Measurements from ENCODE around the gene ELOB. TPM values are rescaled to one million over a fixed set of nuclear protein-coding genes. Genes with fewer than 3 reads are reported as not detected.

Gene ELOB
- total RNA-seq, 5 donors from 2014 or later (not counting 1 experiment from before 2014, with no cell fraction given) = 71.8 to 153 (median 131) TPM

- CTCF ChIA-PET = no interaction called here
- DNase-seq (no peak), ATAC-seq (replicated peaks in 1 of 4) (no peak)
- Histone ChIP-seq H3K4me3 (ENCODE audit: control insufficient read depth in 1 of 2, extremely low read depth in 1 of 2, low read length in 1 of 2) (no peak overlapping the region), H3K4me1 (ENCODE audit: control insufficient read depth in 1 of 2, extremely low read depth in 1 of 2, insufficient read depth in 2 of 2, low read length in 2 of 2) (peaks cover 0 to 8% of the 10 kb centered on the region in 2 experiments), H3K36me3 (ENCODE audit: control insufficient read depth in 2 of 2, extremely low read depth in 1 of 2, insufficient read depth in 1 of 2, low read length in 1 of 2) (no peaks in the 10 kb centered on the region), H3K9me3 (no peaks in the 10 kb centered on the region), H3K27me3 (replicated peaks in 1 of 2; ENCODE audit: control insufficient read depth in 2 of 2, extremely low read depth in 1 of 2, insufficient read depth in 2 of 2, low read length in 1 of 2) (peaks cover 0 to 53% of the 10 kb centered on the region in 2 experiments), H3K27ac (ENCODE audit: low read length) (no peak overlapping the region)
- WGBS (ENCODE audit: insufficient coverage) = 81% methylated on average over 6 of the region's 8 CpGs
- no peak overlapping the region for H3K27ac Mint-ChIP-seq
- POLR2A ChIA-PET = no interaction called here
- no peaks in the 10 kb centered on the region for H3K4me1 Mint-ChIP-seq
- H3K27me3 Mint-ChIP-seq = peaks cover 4 to 7% of the 10 kb centered on the region in 2 donors
- no peaks in the 10 kb centered on the region for H3K9me3 Mint-ChIP-seq
- H3K36me3 Mint-ChIP-seq = no peaks in the 10 kb centered on the region
- H3K4me3 Mint-ChIP-seq = no peak overlapping the region
These were observed 37.3 kb downstream of the ELOB start for GRCh38 chr16:2739625-2740430.

- Mint-ChIP-seq H3K4me1 (no peaks in the 10 kb centered on the region), H3K27me3 (peaks cover 4 to 7% of the 10 kb centered on the region in 2 donors), H3K36me3 (no peaks in the 10 kb centered on the region), H3K4me3 (no peak overlapping the region), H3K27ac (no peak overlapping the region), H3K9me3 (no peaks in the 10 kb centered on the region)
- DNase-seq (no peak), ATAC-seq (replicated peaks in 1 of 4) (no peak)
- ChIA-PET CTCF (no interaction called here), POLR2A (no interaction called here)
- Histone ChIP-seq H3K27me3 (replicated peaks in 1 of 2; ENCODE audit: control insufficient read depth in 2 of 2, extremely low read depth in 1 of 2, insufficient read depth in 2 of 2, low read length in 1 of 2) (peaks cover 0 to 54% of the 10 kb centered on the region in 2 experiments), H3K36me3 (ENCODE audit: control insufficient read depth in 2 of 2, extremely low read depth in 1 of 2, insufficient read depth in 1 of 2, low read length in 1 of 2) (no peaks in the 10 kb centered on the region), H3K4me3 (ENCODE audit: control insufficient read depth in 1 of 2, extremely low read depth in 1 of 2, low read length in 1 of 2) (no peak overlapping the region), H3K27ac (ENCODE audit: low read length) (no peak overlapping the region), H3K4me1 (ENCODE audit: control insufficient read depth in 1 of 2, extremely low read depth in 1 of 2, insufficient read depth in 2 of 2, low read length in 2 of 2) (peaks cover 0 to 8% of the 10 kb centered on the region in 2 experiments), H3K9me3 (no peaks in the 10 kb centered on the region)
- 88% methylated on average over 4 of the region's 5 CpGs for WGBS (ENCODE audit: insufficient coverage)
These were observed 38.5 kb downstream of the ELOB start for GRCh38 chr16:2738615-2739014.

GRCh38 chr16:2737895-2738418 lies 39.1 kb downstream of the ELOB start:
- Histone ChIP-seq H3K27ac (ENCODE audit: low read length) (no peak overlapping the region), H3K9me3 (no peaks in the 10 kb centered on the region), H3K27me3 (replicated peaks in 1 of 2; ENCODE audit: control insufficient read depth in 2 of 2, extremely low read depth in 1 of 2, insufficient read depth in 2 of 2, low read length in 1 of 2) (peaks cover 0 to 54% of the 10 kb centered on the region in 2 experiments), H3K36me3 (ENCODE audit: control insufficient read depth in 2 of 2, extremely low read depth in 1 of 2, insufficient read depth in 1 of 2, low read length in 1 of 2) (no peaks in the 10 kb centered on the region), H3K4me1 (ENCODE audit: control insufficient read depth in 1 of 2, extremely low read depth in 1 of 2, insufficient read depth in 2 of 2, low read length in 2 of 2) (peaks cover 0 to 8% of the 10 kb centered on the region in 2 experiments), H3K4me3 (ENCODE audit: control insufficient read depth in 1 of 2, extremely low read depth in 1 of 2, low read length in 1 of 2) (no peak overlapping the region)
- peaks cover 4 to 7% of the 10 kb centered on the region in 2 donors for H3K27me3 Mint-ChIP-seq
- CTCF ChIA-PET = no interaction called here
- no peak overlapping the region for H3K4me3 Mint-ChIP-seq
- no peak for DNase-seq
- H3K9me3 Mint-ChIP-seq = no peaks in the 10 kb centered on the region
- no peaks in the 10 kb centered on the region for H3K4me1 Mint-ChIP-seq
- ATAC-seq (replicated peaks in 1 of 4) = no peak
- 75% methylated on average over 7 of the region's 7 CpGs for WGBS (ENCODE audit: insufficient coverage)
- no peak overlapping the region for H3K27ac Mint-ChIP-seq
- POLR2A ChIA-PET = interaction anchor here in 1 of 2 donors (0.7 kb wide), 1 partner anchor 193 kb away, joined by 3 read pairs; no protein-coding TSS in a partner anchor
- H3K36me3 Mint-ChIP-seq = no peaks in the 10 kb centered on the region

- no peaks in the 10 kb centered on the region for H3K9me3 Mint-ChIP-seq
- H3K27ac ChIP-seq (ENCODE audit: low read length) = no peak overlapping the region
- ATAC-seq (replicated peaks in 1 of 4) (no peak), DNase-seq (no peak)
- no peaks in the 10 kb centered on the region for H3K9me3 ChIP-seq
- H3K4me3 Mint-ChIP-seq = no peak overlapping the region
- peaks cover 4 to 7% of the 10 kb centered on the region in 2 donors for H3K27me3 Mint-ChIP-seq
- CTCF ChIA-PET = no interaction called here
- peaks cover 0 to 54% of the 10 kb centered on the region in 2 experiments for H3K27me3 ChIP-seq (replicated peaks in 1 of 2; ENCODE audit: control insufficient read depth in 2 of 2, extremely low read depth in 1 of 2, insufficient read depth in 2 of 2, low read length in 1 of 2)
- no peak overlapping the region for H3K4me3 ChIP-seq (ENCODE audit: control insufficient read depth in 1 of 2, extremely low read depth in 1 of 2, low read length in 1 of 2)
- no peaks in the 10 kb centered on the region for H3K36me3 Mint-ChIP-seq
- 79% methylated on average over 3 of the region's 5 CpGs for WGBS (ENCODE audit: insufficient coverage)
- no peak overlapping the region for H3K27ac Mint-ChIP-seq
- no peaks in the 10 kb centered on the region for H3K4me1 Mint-ChIP-seq
- peaks cover 0 to 8% of the 10 kb centered on the region in 2 experiments for H3K4me1 ChIP-seq (ENCODE audit: control insufficient read depth in 1 of 2, extremely low read depth in 1 of 2, insufficient read depth in 2 of 2, low read length in 2 of 2)
- POLR2A ChIA-PET = interaction anchor here in 1 of 2 donors (0.7 to 0.8 kb wide), 2 partner anchors 9 to 193 kb away, joined by 3 read pairs; no protein-coding TSS in a partner anchor
- no peaks in the 10 kb centered on the region for H3K36me3 ChIP-seq (ENCODE audit: control insufficient read depth in 2 of 2, extremely low read depth in 1 of 2, insufficient read depth in 1 of 2, low read length in 1 of 2)
These were observed 39.9 kb downstream of the ELOB start for GRCh38 chr16:2737238-2737605.

GRCh38 chr16:2736476-2737237 lies 40.4 kb downstream of the ELOB start:
- ATAC-seq (replicated peaks in 1 of 4) (no peak), DNase-seq (no peak)
- no peaks in the 10 kb centered on the region for H3K36me3 ChIP-seq (ENCODE audit: control insufficient read depth in 2 of 2, extremely low read depth in 1 of 2, insufficient read depth in 1 of 2, low read length in 1 of 2)
- 92% methylated on average over 9 of the region's 11 CpGs for WGBS (ENCODE audit: insufficient coverage)
- POLR2A ChIA-PET = interaction anchor here in 1 of 2 donors (0.8 kb wide), 1 partner anchor 8 kb away, joined by 3 read pairs; no protein-coding TSS in a partner anchor
- no peaks in the 10 kb centered on the region for H3K36me3 Mint-ChIP-seq
- H3K9me3 ChIP-seq = no peaks in the 10 kb centered on the region
- H3K27ac ChIP-seq (ENCODE audit: low read length) = no peak overlapping the region
- CTCF ChIA-PET = no interaction called here
- H3K27me3 Mint-ChIP-seq = peaks cover 4 to 7% of the 10 kb centered on the region in 2 donors
- no peak overlapping the region for H3K4me3 ChIP-seq (ENCODE audit: control insufficient read depth in 1 of 2, extremely low read depth in 1 of 2, low read length in 1 of 2)
- H3K4me1 ChIP-seq (ENCODE audit: control insufficient read depth in 1 of 2, extremely low read depth in 1 of 2, insufficient read depth in 2 of 2, low read length in 2 of 2) = peaks cover 0 to 8% of the 10 kb centered on the region in 2 experiments
- no peak overlapping the region for H3K4me3 Mint-ChIP-seq
- no peaks in the 10 kb centered on the region for H3K9me3 Mint-ChIP-seq
- no peak overlapping the region for H3K27ac Mint-ChIP-seq
- H3K27me3 ChIP-seq (replicated peaks in 1 of 2; ENCODE audit: control insufficient read depth in 2 of 2, extremely low read depth in 1 of 2, insufficient read depth in 2 of 2, low read length in 1 of 2) = peaks cover 0 to 53% of the 10 kb centered on the region in 2 experiments
- no peaks in the 10 kb centered on the region for H3K4me1 Mint-ChIP-seq

GRCh38 chr16:2734844-2735515 lies 42.1 kb downstream of the ELOB start:
- WGBS (ENCODE audit: insufficient coverage) = 49% methylated on average over 5 of the region's 10 CpGs
- peaks cover 0 to 4% of the 10 kb centered on the region in 2 donors for H3K27me3 Mint-ChIP-seq

More at GRCh38 chr16:2734844-2735515, 42.1 kb downstream of the ELOB start:
- ChIA-PET POLR2A (no interaction called here), CTCF (no interaction called here)
- H3K27ac ChIP-seq (ENCODE audit: low read length) = no peak overlapping the region
- H3K27ac Mint-ChIP-seq = no peak overlapping the region
- peaks cover 0 to 40% of the 10 kb centered on the region in 2 experiments for H3K27me3 ChIP-seq (replicated peaks in 1 of 2; ENCODE audit: control insufficient read depth in 2 of 2, extremely low read depth in 1 of 2, insufficient read depth in 2 of 2, low read length in 1 of 2)
- no peaks in the 10 kb centered on the region for H3K9me3 ChIP-seq
- no peak overlapping the region for H3K4me3 ChIP-seq (ENCODE audit: control insufficient read depth in 1 of 2, extremely low read depth in 1 of 2, low read length in 1 of 2)
- H3K36me3 Mint-ChIP-seq = no peaks in the 10 kb centered on the region
- H3K9me3 Mint-ChIP-seq = no peaks in the 10 kb centered on the region
- no peak overlapping the region for H3K4me3 Mint-ChIP-seq
- no peaks in the 10 kb centered on the region for H3K4me1 Mint-ChIP-seq
- no peak for DNase-seq
- H3K4me1 ChIP-seq (ENCODE audit: control insufficient read depth in 1 of 2, extremely low read depth in 1 of 2, insufficient read depth in 2 of 2, low read length in 2 of 2) = peaks cover 0 to 8% of the 10 kb centered on the region in 2 experiments
- ATAC-seq (replicated peaks in 1 of 4) = no peak
- no peaks in the 10 kb centered on the region for H3K36me3 ChIP-seq (ENCODE audit: control insufficient read depth in 2 of 2, extremely low read depth in 1 of 2, insufficient read depth in 1 of 2, low read length in 1 of 2)
